GM21360 (cell line): ENCODE results near the gene ZIM2.

Experiments
- ATAC-seq: cut with Tn5 transposase; IDR thresholded peaks from one replicate; pipeline ENCODE4 v1.9.1; 2021; ENCODE audit warnings: mild to moderate bottlenecking, moderate library complexity; ENCODE audit not compliant: unreplicated experiment

The ZIM2 gene

DNA sequence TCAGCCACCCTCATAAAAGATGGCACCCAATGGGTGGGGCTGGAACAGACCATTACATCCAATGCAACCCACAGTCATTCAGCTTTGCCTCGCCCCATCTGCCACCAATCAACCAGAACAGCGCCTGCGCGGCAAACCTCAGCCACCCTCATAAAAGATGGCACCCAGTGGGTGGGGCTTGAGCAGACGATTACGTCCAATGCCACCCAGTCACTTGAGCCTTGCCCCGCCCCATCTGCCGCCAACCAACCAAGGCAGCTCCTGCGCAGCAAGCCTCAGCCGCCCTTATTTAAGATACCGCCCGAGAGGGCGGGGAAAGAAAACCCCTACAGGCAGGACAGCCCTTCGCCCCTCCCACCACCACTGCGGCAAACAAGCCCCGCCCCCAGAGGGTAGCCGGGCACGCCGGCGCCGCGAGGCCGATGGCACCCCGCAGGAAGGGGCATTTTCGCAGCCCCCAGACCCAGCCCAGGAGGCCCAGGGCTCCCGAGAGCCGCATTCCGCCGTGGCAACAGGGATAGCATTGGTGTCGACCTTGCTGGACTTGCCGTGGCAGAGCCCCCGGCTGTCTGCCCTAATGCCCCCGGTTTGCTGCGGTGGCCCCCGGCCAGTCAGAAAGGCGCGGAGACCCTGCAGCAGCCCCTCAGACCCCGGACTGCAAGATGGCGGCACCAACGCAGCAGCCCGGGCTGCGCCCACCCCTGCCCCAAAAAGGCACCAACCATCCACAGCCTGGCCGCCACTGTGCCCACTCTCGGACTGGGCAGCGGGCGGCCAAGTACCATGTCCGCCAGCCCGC is 675 bp downstream of the ZIM2 start:
- ATAC-seq, result no peak

DNA sequence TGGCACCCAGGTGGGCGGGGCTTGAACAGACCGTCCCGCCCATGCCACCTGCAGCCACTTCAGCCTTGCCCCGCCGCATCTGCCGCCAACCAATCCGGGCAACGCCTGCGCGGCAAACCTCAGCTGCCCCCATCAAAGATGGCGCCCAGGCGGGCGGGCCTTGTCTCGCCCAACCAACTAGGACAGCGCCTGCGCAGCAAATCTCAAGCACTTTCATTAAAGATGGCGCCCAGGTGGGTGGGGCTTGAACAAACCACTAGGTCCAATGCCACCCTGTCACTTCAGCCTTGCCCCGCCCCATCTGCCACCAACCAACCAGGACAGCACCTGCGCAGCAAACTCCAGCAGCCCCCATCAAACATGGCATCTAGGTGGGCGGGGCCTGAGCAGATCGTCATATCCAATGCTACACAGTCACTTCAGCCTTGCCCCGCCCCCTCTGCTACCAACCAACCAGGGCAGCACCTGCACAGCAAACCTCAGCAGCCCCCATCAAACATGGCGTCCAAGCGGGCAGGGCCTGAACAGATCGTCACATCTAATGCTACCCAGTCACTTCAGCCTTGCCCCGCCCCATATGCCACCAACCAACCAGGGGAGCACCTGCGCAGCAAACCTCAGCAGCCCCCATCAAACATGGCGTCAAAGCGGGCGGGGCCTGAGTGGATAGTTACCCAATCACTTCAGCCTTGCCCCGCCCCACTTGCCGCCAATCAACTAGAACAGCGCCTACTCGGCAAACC is 1.4 kb downstream of the ZIM2 start:
- ATAC-seq, result no peak

DNA sequence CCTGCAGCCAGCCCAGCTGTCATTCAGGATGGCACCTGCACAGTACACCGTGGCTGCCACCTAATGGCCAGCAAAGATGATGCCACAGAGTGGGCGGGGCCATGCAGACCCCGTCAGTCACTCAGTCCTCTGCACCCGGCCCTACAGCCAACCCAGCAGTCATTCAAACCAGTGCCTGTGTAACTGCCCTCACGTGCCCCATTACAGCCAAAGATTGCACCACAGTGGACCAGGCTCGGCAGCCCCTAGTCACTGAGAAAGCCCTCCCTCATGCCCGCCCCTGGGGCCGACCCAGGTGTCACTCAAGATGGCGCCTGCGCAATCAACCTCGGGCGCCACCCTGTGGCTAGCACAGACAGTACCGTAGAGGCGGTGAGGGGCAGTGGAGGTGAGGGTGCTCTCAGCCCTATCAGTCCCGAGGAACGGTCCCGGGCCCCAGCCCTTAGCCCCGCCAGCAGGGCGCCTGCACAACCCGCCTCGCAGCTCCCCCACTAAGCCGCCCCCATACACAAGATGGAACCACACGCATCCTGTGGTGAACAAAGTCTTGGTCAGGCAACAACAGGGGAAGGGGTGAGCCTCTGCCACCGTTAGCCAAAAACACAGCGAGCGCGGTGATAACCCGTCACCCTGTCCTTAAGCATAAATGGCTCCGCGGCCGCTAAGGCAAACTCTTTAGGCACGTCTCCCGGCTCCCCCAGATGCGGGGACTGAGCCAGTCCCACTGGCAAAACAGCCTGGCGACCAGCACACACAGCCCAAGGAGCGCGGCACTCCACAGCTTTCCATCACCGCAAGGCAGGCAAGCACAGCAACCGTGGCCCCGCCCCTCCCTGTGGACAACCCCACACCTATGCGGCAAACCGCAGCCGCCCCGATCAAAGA is 2.3 kb downstream of the ZIM2 start:
- no peak for ATAC-seq

GRCh38 chr19:56837492-56838023 is 3.0 kb downstream of the ZIM2 start:
- no peak for ATAC-seq

- no peak for ATAC-seq
Measured at GRCh38 chr19:56837004-56837403, 3.5 kb downstream of the ZIM2 start.

GRCh38 chr19:56836059-56836458 is 4.5 kb downstream of the ZIM2 start:
- ATAC-seq, result no peak

- no peak for ATAC-seq
Measured at GRCh38 chr19:56835401-56835800, 5.1 kb downstream of the ZIM2 start.

DNA sequence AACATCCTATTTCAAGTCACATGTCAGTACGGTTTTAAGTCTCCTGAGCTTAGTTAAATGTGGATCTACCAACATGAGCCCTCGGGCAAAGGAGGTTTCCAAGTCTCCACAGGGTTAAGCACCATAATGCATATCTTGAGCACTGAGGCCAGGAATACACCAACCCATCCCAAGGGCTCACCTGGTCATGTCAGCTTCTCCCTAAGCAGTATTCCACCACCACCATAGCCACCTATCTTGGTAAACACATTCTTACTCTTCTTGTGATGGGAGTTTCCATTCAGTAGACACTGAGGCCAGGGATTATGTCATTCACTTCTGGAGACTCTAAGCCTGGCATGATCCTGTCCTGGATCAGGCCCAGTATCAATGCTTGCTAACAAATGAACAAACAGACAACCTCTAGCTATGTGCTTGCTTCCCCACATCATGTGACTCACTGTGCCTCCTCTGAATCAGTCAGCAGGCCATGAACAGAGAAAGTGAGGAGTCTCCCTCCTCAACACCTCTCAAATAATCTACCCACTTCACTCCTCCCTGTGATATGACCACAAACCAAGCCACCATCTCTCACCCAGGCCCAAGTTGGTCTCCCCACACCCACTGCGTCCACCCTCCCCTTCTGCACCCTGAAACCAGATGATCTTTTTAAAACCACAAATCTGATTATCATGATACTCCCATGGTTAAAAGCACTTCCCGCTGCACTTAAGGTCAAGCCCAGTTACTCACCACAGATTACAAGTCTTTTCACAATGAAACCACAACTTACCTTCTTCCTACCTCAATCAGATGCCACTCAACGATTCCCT is 5.8 kb downstream of the ZIM2 start:
- ATAC-seq, result no peak

GRCh38 chr19:56832352-56832928 is 8.1 kb downstream of the ZIM2 start:
- no peak for ATAC-seq

DNA sequence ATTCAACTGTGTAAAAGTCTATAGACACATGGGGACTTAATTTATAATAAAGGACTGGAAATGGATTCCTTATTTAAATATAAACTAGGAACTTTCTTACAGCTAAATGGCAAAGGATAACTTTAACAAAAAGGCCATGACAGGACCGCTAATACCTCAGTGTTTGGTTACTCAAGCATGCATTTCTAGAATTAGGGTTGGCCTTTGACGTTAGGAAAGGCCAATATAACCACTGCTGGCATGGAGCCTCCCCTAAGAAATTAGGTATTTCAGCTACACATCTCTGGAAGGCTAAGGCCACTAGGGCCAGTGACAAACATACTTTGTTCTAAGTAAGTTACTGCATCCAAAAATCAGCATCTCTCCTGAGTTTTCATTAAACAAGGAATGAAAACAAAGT is 9.3 kb downstream of the ZIM2 start:
- no peak for ATAC-seq

- no peak for ATAC-seq
Measured at GRCh38 chr19:56829596-56829995, 10.9 kb downstream of the ZIM2 start.

DNA sequence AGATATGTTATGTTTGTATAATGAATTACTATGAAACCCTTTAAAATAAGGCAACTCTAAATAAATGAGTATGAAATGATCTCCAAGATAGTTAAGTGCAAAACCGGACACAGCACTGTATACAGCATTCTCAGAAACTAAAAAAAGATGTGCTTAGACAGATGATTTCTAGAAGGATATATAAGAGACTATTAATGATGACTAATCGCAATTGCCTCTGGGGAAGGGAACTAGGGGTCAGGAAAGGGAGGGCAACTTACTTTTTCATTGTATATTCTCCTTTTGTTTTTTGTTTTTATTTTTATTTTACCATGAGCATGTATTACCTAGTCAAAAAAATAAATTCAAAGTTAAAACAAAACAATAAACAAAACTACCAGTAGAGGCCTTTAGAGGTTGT is 12.8 kb downstream of the ZIM2 start:
- ATAC-seq, result no peak

GRCh38 chr19:56823956-56824355 is 16.6 kb downstream of the ZIM2 start:
- ATAC-seq, result no peak

GRCh38 chr19:56823417-56823816 is 17.1 kb downstream of the ZIM2 start:
- ATAC-seq, result no peak

DNA sequence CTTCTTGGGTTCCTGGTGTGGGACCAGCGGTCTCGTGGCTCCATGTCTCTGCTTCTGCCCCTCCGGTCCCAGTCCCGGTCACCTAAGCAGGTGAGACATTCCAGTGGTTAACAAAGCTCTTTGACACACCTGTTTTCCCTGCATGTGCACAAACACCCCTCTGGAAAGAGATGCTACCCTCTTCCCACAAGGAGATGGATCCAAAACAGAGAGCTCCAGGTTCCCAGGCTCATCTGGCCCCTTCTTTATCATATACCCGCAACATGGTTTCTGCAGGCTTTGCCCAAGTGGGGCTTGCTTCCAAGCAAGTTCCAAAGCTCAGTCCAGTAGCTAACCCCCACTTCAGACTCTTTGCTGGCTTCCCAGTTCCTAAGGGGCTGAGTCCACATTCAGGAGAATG is 17.8 kb downstream of the ZIM2 start:
- ATAC-seq, result no peak

DNA sequence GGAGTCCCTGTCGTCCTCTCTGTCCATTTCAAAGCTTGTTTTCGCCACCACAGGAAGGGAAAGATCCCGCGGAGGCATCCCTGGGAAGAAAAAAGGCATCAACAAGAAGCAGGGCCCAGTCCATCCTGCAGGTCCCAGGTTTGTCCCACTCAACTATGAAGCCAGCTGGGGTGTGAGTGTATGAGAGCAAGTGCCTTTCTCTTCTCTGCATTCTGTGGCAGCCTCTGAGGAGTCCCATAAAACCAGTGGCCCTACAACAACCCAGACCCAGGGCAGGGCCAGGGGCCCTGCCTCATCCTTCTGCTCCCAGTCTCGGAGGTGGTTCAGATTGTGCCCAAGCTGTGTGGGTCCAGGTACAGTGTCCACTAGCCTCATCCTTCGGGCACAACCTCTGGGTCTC is 18.9 kb downstream of the ZIM2 start:
- no peak for ATAC-seq

GRCh38 chr19:56821209-56821608 is 19.3 kb downstream of the ZIM2 start:
- ATAC-seq, result no peak

DNA sequence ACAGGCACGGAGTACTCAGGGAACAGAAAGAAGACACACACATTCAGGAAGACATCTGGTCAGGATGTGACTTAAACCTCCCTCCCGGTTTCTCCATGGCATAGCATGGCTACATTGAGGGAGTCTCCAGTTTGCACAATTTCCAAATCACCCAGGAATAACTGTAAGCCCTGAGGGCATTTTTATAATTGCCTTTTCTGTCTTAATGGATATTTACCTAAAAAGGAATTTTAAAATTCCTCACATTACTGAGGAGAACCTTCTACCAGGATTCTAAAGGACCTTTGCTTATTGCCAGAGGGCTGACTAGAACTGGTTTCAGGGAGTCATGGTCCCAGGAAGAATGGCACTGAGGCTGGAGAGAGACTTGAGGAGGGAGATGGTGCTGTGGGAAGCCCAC is 21.4 kb downstream of the ZIM2 start:
- no peak for ATAC-seq

- no peak for ATAC-seq
Measured at GRCh38 chr19:56814656-56815055, 25.9 kb downstream of the ZIM2 start.

GRCh38 chr19:56813531-56813930 is 27.0 kb downstream of the ZIM2 start:
- no peak for ATAC-seq
